NCI-H748 (cell line): Measurements from ENCODE around the gene CHST6.
"Not testable (repeated sequence)": the region's sequence is repeated elsewhere in the genome, so short reads cannot be mapped to it uniquely, and the experiment has no call there.

Experiments used
- DNase-seq: peaks from one replicate; lab custom pipeline; 2025; ENCODE audit not compliant: unreplicated experiment; lab: John Stamatoyannopoulos, UW

CHST6 gene

DNA sequence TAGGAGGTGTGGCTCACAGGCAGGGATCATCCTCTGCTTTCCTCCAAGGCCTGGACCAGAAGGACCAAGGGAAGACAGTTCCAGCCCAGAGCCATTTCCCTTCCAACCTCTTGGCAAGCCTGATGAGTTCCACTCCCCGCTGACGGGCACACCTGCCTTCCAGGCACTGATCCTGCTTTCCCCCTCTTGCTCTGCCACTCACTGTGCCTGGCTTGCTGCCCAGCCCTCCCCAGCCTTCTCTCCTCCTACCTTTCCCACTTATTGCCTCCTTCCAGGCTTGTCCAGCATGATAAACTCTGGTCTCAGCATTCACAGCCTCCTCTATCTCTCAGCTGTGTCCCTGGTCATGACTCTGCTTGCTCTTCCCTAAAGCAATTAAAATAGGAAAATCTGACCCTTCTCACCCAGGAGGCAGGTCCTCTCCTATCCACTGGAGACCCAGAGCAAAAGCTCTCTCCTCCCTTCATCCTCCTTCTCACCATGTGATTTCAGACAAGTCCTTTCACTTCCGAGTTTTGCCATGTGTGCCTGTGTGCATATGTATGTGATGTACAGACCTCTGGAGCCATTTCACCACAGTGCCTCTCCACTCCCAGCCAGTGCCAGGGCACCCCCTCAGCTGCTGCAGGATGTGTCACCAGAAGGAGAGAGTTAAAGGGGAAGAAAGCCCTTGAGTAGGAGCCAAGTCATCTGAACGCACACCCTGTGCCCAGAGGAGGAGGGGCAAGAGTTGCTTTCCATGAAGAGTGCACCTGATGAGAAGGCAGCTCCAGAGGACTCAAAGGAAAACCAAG, 17.4 kb downstream of the CHST6 start:
- DNase-seq: no peak

DNA sequence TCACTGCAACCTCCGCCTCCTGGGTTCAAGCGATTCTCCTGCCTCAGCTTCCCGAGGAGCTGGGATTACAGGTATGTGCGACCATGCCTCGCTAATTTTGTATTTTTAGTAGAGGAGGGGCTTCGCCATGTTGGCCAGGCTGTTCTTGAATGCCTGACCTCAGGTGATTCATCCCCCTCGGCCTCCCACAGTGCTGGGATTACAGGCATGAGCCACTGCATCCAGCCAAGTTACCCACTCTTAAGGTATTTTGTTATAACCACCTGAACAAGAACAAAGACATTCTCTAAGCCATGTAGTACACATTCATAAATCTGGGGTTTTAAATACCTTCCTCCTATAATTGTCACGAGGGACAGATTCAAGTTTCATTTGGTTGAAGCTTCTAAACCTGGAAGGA, 18.4 kb downstream of the CHST6 start:
- DNase-seq: no peak

DNA sequence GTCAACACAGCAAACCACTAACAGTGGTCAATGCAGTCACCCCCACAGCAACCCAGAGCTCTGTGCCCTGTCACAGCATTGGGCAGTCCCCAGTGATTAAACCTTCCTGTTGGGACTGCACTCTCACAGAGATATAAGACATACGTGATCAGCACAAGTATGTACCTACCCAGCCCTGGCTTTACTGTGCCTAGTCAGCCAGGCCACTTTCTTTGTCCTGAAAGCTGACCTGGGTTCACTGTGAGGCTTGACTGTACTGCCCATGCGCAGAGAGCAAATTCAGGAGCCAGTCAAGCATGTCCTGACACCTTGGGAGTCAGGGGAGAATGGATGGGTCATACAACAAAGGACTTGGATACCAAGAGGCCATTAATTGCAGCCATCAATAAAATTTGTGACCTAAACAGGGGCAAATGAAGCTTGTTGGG, 19.8 kb downstream of the CHST6 start:
- no peak for DNase-seq

DNA sequence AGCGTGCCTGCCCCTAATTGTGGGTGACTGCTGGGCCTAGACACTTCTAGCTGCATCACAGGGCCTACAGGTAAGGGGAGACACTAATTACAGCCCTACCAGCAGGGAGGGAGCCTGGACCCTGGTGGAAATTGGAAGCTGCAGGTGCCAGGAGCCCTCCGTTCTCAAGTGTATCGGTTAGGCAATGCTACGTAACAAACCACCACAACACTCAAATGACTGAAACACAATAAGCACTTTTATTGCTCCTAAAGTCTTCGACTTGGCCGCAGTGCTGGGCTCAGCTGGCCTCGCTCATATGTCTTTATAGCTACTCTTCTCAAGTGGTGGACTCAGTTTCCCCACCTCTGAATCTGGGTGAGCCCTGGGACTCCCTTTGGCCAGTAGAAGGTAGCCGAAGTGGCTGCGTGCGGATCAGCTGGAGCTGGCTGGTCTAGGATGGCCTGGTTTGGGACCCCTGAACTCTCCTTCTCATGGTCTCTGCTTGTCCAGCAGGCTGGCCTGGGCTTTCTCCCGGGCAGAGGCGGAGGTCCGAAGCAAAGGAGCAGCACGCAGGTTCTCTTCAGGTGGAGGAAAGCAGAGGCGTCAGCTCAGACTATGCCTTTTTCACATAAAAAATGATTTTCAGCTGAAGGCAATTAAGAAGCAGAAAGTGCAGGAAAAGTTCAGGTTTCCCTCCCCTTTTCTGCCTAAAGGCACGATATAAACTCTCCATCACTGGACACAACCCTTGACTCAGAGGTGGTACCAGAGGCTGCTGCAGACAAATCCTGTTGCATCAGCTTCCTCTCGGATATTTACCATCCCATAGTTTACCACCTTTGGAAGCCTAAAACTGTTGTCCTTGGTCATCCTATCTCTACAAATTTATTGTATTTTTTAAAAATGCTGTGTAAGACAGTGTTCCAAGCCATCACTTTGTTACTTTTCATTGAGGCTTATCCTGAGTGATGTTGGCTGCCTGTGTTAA, 22.0 kb downstream of the CHST6 start:
- no peak for DNase-seq

- peak; percentile 59 for DNase-seq
Observed at GRCh38 chr16:75471723-75472633, 23.3 kb downstream of the CHST6 start.

GRCh38 chr16:75466760-75467159, 28.5 kb downstream of the CHST6 start:
- no peak for DNase-seq

- peak; percentile 97 for DNase-seq
Observed at GRCh38 chr16:75464122-75464918, 30.9 kb downstream of the CHST6 start, which contains the start of gene TMEM170A. Gene TMEM170A (minus strand): TSS chr16:75464689. CDS start chr16:75464600, 89 bp downstream.

DNA sequence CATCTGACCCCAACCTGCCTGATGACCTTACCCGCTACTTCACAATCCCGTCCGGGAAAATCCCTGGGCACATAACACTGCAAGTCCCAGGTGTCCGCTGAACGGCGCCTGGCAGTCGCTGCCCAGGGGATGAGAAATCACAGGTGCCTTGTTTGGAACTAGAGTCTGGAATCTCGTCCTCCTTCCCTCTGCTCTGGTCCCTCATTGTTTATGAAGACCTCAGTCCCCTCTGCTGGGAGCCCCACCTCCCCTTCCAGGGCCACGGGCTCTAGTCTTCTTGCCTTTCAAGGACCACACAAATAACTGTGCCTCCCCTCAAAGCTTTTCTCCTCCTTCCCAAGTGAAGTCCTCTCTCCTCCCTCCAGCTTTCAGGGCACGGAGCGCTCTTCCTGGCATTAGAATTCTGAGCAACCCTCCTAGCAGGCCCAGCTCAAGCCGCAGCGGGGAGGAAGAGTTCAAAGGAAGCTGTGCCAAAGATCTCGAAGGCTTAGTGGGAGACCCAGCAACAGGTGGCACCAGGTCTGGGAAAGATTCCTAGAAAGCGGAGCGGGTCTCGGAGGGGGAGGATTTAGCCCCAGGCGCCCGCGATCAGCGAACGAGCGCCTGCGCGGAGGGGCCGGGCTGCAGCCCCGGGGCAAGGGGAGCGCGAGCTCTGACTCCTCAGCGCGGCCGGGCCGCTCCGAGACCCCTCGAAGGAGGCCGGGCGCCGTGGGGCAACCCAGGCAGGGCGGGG, 31.7 kb downstream of the CHST6 start:
- peak; percentile 40 for DNase-seq

GRCh38 chr16:75462806-75463205, 32.4 kb downstream of the CHST6 start:
- no peak for DNase-seq

DNA sequence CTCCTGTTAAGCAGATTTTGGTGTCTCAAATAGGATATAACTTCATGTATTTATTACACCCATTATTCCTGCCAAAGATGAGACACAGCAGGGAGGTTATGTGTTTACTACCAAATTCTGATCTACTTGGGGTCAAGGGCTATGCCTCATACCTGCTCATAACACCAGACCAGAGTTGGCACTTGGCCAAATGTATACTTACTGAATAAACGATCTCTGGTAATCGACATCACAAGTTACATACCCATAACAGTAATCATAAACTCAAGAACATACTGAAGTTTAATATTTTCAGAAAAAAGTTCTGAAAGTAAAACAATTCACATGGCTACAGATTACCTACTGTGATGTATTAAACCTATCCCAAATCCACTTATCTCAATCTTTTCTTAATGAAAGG, 33.7 kb downstream of the CHST6 start:
- DNase-seq: peak; percentile 30

DNA sequence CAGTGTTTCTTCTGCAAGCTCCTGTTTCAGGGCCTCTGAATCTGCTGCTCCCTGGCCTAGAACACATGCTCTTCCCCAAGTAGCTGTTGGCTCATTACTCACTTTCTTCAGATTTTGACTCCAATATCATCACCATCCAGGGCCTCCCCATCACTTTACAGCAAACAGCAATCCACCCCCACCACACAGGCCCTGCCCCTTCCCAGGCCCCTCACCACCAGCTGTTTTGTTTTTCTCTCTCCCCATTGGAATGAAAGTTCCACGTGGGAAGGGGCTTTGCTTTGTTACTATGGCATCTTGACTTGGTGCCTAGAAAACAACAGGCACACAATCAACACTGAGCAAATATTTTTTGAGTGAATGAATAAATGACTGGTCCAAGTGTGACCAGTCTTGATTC, 34.8 kb downstream of the CHST6 start:
- no peak for DNase-seq

- no peak for DNase-seq
Observed at GRCh38 chr16:75459691-75460090, 35.5 kb downstream of the CHST6 start.

GRCh38 chr16:75458439-75458838, 36.8 kb downstream of the CHST6 start:
- no peak for DNase-seq

- peak; percentile 4 for DNase-seq
Observed at GRCh38 chr16:75458029-75458428, 37.2 kb downstream of the CHST6 start.

DNA sequence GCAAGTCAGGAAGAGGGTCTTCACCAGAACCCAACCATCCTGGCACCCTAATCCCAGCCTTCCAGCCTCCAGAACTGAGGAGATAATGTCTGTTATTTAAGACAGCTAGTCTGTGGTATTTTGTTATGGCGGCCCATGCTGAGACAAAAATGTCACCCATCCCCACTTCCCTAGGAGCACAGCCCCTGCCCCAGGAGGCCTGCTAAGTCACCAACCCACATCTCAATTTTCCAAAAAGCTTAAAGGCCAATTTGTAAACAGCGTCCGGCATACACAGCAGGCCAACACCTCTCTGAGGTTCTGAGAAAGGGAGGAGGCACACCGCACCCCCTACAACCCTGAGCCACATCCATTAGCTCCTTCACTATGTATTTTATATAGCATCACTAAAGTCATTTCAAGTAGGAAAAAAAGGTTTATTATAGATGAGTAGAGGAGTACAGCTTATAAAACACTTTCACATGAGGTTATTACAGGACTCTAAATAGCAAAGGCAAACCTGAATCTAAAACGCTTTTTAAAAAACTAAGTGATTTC, 37.7 kb downstream of the CHST6 start:
- DNase-seq: no peak

GRCh38 chr16:75456971-75457370, 38.3 kb downstream of the CHST6 start:
- DNase-seq: no peak

GRCh38 chr16:75456486-75456885, 38.8 kb downstream of the CHST6 start:
- DNase-seq: not testable (repeated sequence)

GRCh38 chr16:75455677-75456076, 39.6 kb downstream of the CHST6 start:
- DNase-seq: no peak
